H1 (cell line): ENCODE measurements around the gene SNED1. TPM values are rescaled to one million over a fixed set of nuclear protein-coding genes. Genes with fewer than 3 reads are reported as not detected.
"Not testable (repeated sequence)": the region's sequence is repeated elsewhere in the genome, so short reads cannot be mapped to it uniquely, and the experiment has no call there.

Experiments
- CTCF ChIA-PET: fragments of 300-600 bp; sonication (Branson Sonifier 250); formaldehyde crosslinking; loops from one replicate; lab custom pipeline; 2021; ENCODE audit not compliant: partially characterized antibody; lab: Charles Lee
- POLR2A ChIA-PET: fragments of 300-600 bp; sonication (Branson Sonifier 250); formaldehyde crosslinking; loops from one replicate; lab custom pipeline; 2021; ENCODE audit warnings: inconsistent platforms; ENCODE audit not compliant: partially characterized antibody; lab: Charles Lee
- DNase-seq, 2 experiments: peaks; one replicate each; pipeline versions ENCODE4 v3.0.0 to v3.0.0-alpha.2; 2010 to 2022; ENCODE audit warnings: low spot score in 2 of 2, low read depth in 1 of 2, mixed read lengths in 1 of 2
- FAIRE-seq: peaks from 2 replicates; lab custom pipeline; 2011; peaks lifted over from hg19 to GRCh38; lab: Jason Lieb, UNC
- H2AFZ ChIP-seq: 2 replicates; pipeline ENCODE4 v1.8.1; 2012; ENCODE audit warnings: low read length, inconsistent platforms
- H2AK5ac ChIP-seq: 2 replicates; pipeline ENCODE4 v1.6.1; 2013; ENCODE audit warnings: low read depth, low read length
- H2BK120ac ChIP-seq: replicated peaks from 2 replicates; pipeline ENCODE3; 2013; ENCODE audit warnings: low read depth, low read length, inconsistent platforms
- H2BK12ac ChIP-seq: 2 replicates; pipeline ENCODE4 v1.6.1; 2013; ENCODE audit warnings: low read depth, low read length
- H2BK15ac ChIP-seq: 2 replicates; pipeline ENCODE4 v1.6.1; 2013; ENCODE audit warnings: low read length
- H2BK20ac ChIP-seq: 2 replicates; pipeline ENCODE4 v1.6.1; 2013; ENCODE audit warnings: low read length
- H2BK5ac ChIP-seq: 2 replicates; pipeline ENCODE4 v1.6.1; 2013; ENCODE audit warnings: low read depth, low read length
- H3K14ac ChIP-seq: 2 replicates; pipeline ENCODE4 v1.6.1; 2013; ENCODE audit warnings: inconsistent platforms; ENCODE audit not compliant: insufficient read length
- H3K18ac ChIP-seq: 2 replicates; pipeline ENCODE4 v1.6.1; 2013; ENCODE audit warnings: low read length; ENCODE audit errors: extremely low read depth
- H3K23ac ChIP-seq: 2 replicates; pipeline ENCODE4 v1.6.1; 2013; ENCODE audit warnings: inconsistent platforms; ENCODE audit not compliant: insufficient read length
- H3K23me2 ChIP-seq: 2 replicates; pipeline ENCODE4 v1.6.1; 2013; ENCODE audit warnings: low read depth, low read length
- H3K27ac ChIP-seq: 2 replicates; pipeline ENCODE4 v1.6.1; 2011; ENCODE audit warnings: low read depth, low read length, inconsistent platforms
- H3K27me3 ChIP-seq, 4 experiments: replicated peaks in 1 of 4; 1 replicate in 1 of 4; 2 replicates in 3 of 4; pipeline versions ENCODE4 v1.6.1 to v1.8.1; 2011 to 2013; ENCODE audit warnings: low read length in 3 of 4, mild to moderate bottlenecking in 3 of 4, inconsistent platforms in 2 of 4, mixed read lengths in 2 of 4, moderate library complexity in 1 of 4; ENCODE audit not compliant: control insufficient read depth in 3 of 4, insufficient read depth in 3 of 4; ENCODE audit errors: extremely low read depth in 1 of 4
- H3K36me3 ChIP-seq, 4 experiments: 2 replicates each; pipeline versions ENCODE4 v1.6.1 to v1.8.1; 2011 to 2013; ENCODE audit warnings: mild to moderate bottlenecking in 4 of 4, low read length in 3 of 4, moderate library complexity in 2 of 4, control low read depth in 1 of 4, inconsistent platforms in 1 of 4; ENCODE audit not compliant: insufficient read depth in 4 of 4, control insufficient read depth in 2 of 4
- H3K4ac ChIP-seq: replicated peaks from 2 replicates; pipeline ENCODE3; 2013; ENCODE audit warnings: low read length, low read depth, mixed read lengths, inconsistent platforms; ENCODE audit not compliant: insufficient read length
- H3K4me1 ChIP-seq, 4 experiments: replicated peaks in 1 of 4; 1 replicate in 1 of 4; 2 replicates in 3 of 4; pipeline versions ENCODE4 v1.6.1 to v1.8.1; 2011 to 2013; ENCODE audit warnings: low read length in 3 of 4, inconsistent platforms in 2 of 4, mixed read lengths in 1 of 4; ENCODE audit not compliant: insufficient read depth in 4 of 4, control insufficient read depth in 3 of 4
- H3K4me2 ChIP-seq, 2 experiments: 2 replicates each; pipeline versions ENCODE4 v1.6.1 to v1.8.1; 2011 to 2013; ENCODE audit warnings: low read depth in 2 of 2, low read length in 2 of 2, control low read depth in 1 of 2, inconsistent platforms in 1 of 2, mild to moderate bottlenecking in 1 of 2; ENCODE audit not compliant: insufficient read depth in 1 of 2
- H3K4me3 ChIP-seq, 4 experiments: fragments of 200-600, 300-600 bp in 1 of 4; sonication (generic), shearing (Covaris generic), sonication (Bioruptor Twin) in 1 of 4; 2 replicates each; pipeline versions ENCODE4 v1.5.1 to v1.8.1; 2011 to 2016; ENCODE audit warnings: low read length in 4 of 4, low read depth in 3 of 4, control low read depth in 2 of 4, inconsistent platforms in 2 of 4, mild to moderate bottlenecking in 2 of 4, mixed read lengths in 1 of 4, moderate library complexity in 1 of 4; ENCODE audit not compliant: insufficient read depth in 2 of 4; ENCODE audit errors: extremely low read depth in 1 of 4
- H3K56ac ChIP-seq: replicated peaks from 2 replicates; pipeline ENCODE3; 2013; ENCODE audit warnings: low read depth, mild to moderate bottlenecking, mixed read lengths, low read length, inconsistent platforms; ENCODE audit not compliant: insufficient read length
- H3K79me1 ChIP-seq: 2 replicates; pipeline ENCODE4 v1.6.1; 2013; ENCODE audit warnings: low read depth, low read length, control low read depth
- H3K79me2 ChIP-seq, 2 experiments: 2 replicates each; pipeline versions ENCODE4 v1.6.1 to v1.8.1; 2012 to 2013; ENCODE audit warnings: low read length in 2 of 2, mild to moderate bottlenecking in 2 of 2, inconsistent platforms in 1 of 2; ENCODE audit not compliant: insufficient read depth in 2 of 2, control insufficient read depth in 1 of 2
- H3K9ac ChIP-seq, 4 experiments: replicated peaks in 1 of 4; 1 replicate in 1 of 4; 2 replicates in 3 of 4; pipeline versions ENCODE4 v1.6.1 to v1.8.1; 2011 to 2013; ENCODE audit warnings: low read depth in 3 of 4, low read length in 3 of 4, control low read depth in 2 of 4, mild to moderate bottlenecking in 2 of 4, moderate library complexity in 2 of 4, inconsistent platforms in 1 of 4; ENCODE audit errors: extremely low read depth in 1 of 4
- H3K9me3 ChIP-seq, 2 experiments: 2 replicates each; pipeline versions ENCODE4 v1.6.1 to v1.8.1; 2012 to 2013; ENCODE audit warnings: mild to moderate bottlenecking in 2 of 2, moderate library complexity in 2 of 2, control low read depth in 1 of 2, inconsistent platforms in 1 of 2, low read depth in 1 of 2, low read length in 1 of 2, mixed read lengths in 1 of 2; ENCODE audit not compliant: insufficient read depth in 2 of 2
- H4K20me1 ChIP-seq, 2 experiments: replicated peaks in 1 of 2; 2 replicates each; pipeline versions ENCODE3 to v1.8.1; 2011 to 2013; ENCODE audit warnings: inconsistent platforms in 2 of 2, low read length in 2 of 2, mild to moderate bottlenecking in 1 of 2; ENCODE audit not compliant: insufficient read depth in 2 of 2, control insufficient read depth in 1 of 2
- H4K5ac ChIP-seq: 2 replicates; pipeline ENCODE4 v1.6.1; 2013; ENCODE audit warnings: low read length, low read depth, mixed read lengths, inconsistent platforms; ENCODE audit not compliant: insufficient read length
- H4K8ac ChIP-seq: 2 replicates; pipeline ENCODE4 v1.8.0; 2013; ENCODE audit warnings: mild to moderate bottlenecking, moderate library complexity, low read length, inconsistent platforms; ENCODE audit not compliant: insufficient read depth; ENCODE audit errors: extremely low read depth
- H4K91ac ChIP-seq: replicated peaks from 2 replicates; pipeline ENCODE3; 2013; ENCODE audit warnings: low read length, mixed read lengths, inconsistent platforms; ENCODE audit not compliant: insufficient read length
- WGBS, 2 experiments: shearing (Covaris generic) in 1 of 2; methylation state at CpG; one replicate each; pipeline versions ENCODE4 v1.1.6 to v1.1.7; 2013 to 2015; ENCODE audit warnings: low lambda C conversion rate in 2 of 2, mixed read lengths in 2 of 2, inconsistent platforms in 1 of 2, low coverage in 1 of 2, missing lambda C conversion rate in 1 of 2; ENCODE audit not compliant: insufficient replicate concordance in 2 of 2, insufficient coverage in 1 of 2, insufficient read length in 1 of 2; ENCODE audit errors: extremely low coverage in 1 of 2, missing lambda C conversion rate in 1 of 2; 5-methylcytosine and 5-hydroxymethylcytosine counted together
- polyA plus RNA-seq, 7 experiments: library from polyadenylated mRNA; depleted of rRNA in 3 of 7; stranded (reverse) in 5 of 7; unstranded in 2 of 7; fragments of >200 nt in 5 of 7; fragments of 200-250 nt in 2 of 7; gene quantifications; 1 replicate in 5 of 7; 2 replicates in 1 of 7; 4 replicates in 1 of 7; pipeline versions ENCODE4 v1.2.1 to v1.2.3, GENCODE V29; 2011 to 2013; ENCODE audit warnings: missing spikeins in 2 of 7, mixed read lengths in 2 of 7
- total RNA-seq: library from RNA; stranded (reverse); fragmentation: NEBNext Ultra II Directional; extraction: Animal tissue kit (Norgen Biotek cat#: 25700); gene quantifications from 2 replicates; pipeline ENCODE4 v1.2.1, GENCODE V29; 2021

SNED1 gene
- total and polyA plus RNA-seq, 2 of the 8 experiments (the other 6 are each of a cell fraction or from before 2014, with no cell fraction given): 1.9 TPM

- H4K5ac ChIP-seq, H3K14ac ChIP-seq, H3K4ac ChIP-seq, H3K79me1 ChIP-seq, H3K56ac ChIP-seq, H2AK5ac ChIP-seq, H4K8ac ChIP-seq, H2BK15ac ChIP-seq, FAIRE-seq, H2AFZ ChIP-seq, H2BK120ac ChIP-seq, H4K20me1 ChIP-seq, H4K91ac ChIP-seq, DNase-seq, H3K23me2 ChIP-seq, H2BK20ac ChIP-seq, H3K23ac ChIP-seq, H3K4me3 ChIP-seq, H2BK5ac ChIP-seq, H3K27me3 ChIP-seq, H3K9me3 ChIP-seq, H3K4me2 ChIP-seq, H2BK12ac ChIP-seq, H3K27ac ChIP-seq, H3K9ac ChIP-seq, H3K79me2 ChIP-seq, H3K18ac ChIP-seq: not testable (repeated sequence)
- Histone ChIP-seq H3K4me1 (peaks cover 0 to 12% (median 6%) of the 10 kb centered on the region in 4 experiments; a peak in 5 of 7 replicates), H3K36me3 (peaks cover 16 to 43% (median 33%) of the 10 kb centered on the region in 4 experiments)
- CTCF ChIA-PET: interaction anchor here (0.8 to 2.5 kb wide), 3 partner anchors 13 to 288 kb away, joined by 3 to 7 read pairs (median 3); no protein-coding TSS in a partner anchor
- POLR2A ChIA-PET: interaction anchor here (0.8 to 2.1 kb wide), 2 partner anchors 9 to 56 kb away, joined by 3 to 7 read pairs; partner anchors contain the start of genes MTERF4 and PASK
- WGBS, 2 experiments: 91% methylated on average over 10 of the region's 10 CpGs; no CpG with 5 or more reads in 1 of the 2 experiments
These were observed 94.8 kb downstream of the SNED1 start for GRCh38 chr2:241093133-241093781.
